ELR (cell line): Measurements from ENCODE around the gene ATP2A3.
A peak's percentile ranks its signal among the peaks of the same experiment; 100 is the strongest.

Source experiments
- DNase-seq: peaks from one replicate; pipeline ENCODE4 v3.0.0-alpha.2; 2015; ENCODE audit warnings: low read depth

The ATP2A3 gene

DNA sequence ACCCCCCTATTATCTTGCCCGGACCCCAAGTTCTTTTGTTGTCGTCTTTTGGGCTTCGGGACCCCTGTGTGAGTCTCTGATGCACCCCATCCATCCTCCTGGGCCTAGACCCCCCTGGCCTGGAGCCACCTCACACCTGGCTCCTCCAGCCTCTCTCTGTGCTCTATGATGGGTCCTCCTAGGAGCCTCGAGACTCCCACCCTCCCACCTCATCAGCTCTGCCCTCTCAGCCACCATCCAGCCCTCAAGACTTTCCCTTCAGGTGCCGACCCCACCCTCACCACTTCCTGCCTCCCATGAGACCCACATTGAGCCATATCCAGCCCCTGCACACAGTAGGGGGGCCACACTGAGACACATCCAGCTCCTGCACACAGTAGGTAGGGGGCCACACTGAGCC, 8.7 kb upstream of the ATP2A3 start:
- DNase-seq, result no peak

DNA sequence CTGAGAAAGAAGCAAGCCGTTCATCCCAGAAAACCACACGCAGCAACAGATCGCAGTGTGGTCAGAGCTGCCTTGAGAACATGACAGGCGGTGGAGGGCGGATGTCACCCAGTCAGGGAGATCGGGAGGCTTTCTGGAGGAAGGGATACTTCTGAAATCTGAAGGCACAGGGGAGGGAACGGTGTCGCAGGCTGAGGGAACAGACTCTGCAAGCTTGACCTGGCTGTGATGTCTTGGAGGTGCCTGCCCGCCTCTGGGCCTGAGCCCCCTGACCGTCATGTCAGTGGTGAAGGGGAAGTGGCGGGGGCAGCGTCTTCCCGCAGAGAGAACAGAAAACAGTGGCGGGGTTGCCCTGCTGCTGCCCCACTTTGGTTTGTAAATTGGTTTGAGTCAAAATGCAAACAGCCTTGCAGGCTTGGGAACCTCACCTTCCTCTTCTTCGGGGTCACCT, 8.1 kb upstream of the ATP2A3 start:
- no peak for DNase-seq

DNA sequence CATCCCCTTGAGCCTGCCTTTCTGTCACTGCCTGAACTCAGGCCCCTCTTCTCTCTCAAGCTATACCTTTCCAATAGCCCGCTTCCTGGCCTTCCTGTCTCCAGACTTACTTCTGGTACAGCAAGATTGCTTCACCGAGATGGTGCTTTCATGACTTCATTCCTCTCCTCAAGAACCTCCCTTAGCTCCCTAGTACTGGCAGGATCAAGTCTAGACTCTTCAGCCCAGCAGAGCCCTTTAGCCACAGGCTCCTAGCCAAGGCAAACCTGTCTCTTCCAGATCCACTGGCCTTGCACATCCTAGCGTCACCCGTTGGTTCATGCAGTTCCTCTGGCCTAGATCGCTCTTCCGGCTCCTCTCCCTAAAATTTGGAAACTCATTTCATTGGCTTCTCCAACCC, 6.4 kb upstream of the ATP2A3 start:
- DNase-seq, result no peak

DNA sequence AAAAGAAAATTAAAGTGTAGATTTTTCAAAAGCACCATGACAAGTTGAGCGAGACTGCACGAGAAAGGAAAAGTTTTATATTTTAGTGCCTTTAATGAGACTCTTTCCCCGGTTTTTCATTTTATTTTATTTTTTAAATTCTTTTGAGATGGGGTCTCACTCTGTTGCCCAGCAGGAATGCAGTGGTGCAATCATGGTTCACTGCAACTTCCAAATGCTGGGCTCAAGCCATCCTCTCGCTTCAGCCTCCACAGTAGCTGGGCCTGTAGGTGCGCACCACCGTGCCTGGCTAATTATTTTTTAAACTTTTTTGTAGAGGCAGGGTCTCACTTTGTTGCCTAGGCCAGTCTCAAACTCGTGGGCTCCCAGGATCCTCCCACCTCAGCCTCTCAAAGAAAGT, 5.7 kb upstream of the ATP2A3 start:
- no peak for DNase-seq

GRCh38 chr17:3968886-3969524, 4.8 kb upstream of the ATP2A3 start:
- no peak for DNase-seq

- DNase-seq, result no peak
Observed at GRCh38 chr17:3968015-3968414, 3.8 kb upstream of the ATP2A3 start.

GRCh38 chr17:3966720-3967363, 2.6 kb upstream of the ATP2A3 start:
- no peak for DNase-seq

DNA sequence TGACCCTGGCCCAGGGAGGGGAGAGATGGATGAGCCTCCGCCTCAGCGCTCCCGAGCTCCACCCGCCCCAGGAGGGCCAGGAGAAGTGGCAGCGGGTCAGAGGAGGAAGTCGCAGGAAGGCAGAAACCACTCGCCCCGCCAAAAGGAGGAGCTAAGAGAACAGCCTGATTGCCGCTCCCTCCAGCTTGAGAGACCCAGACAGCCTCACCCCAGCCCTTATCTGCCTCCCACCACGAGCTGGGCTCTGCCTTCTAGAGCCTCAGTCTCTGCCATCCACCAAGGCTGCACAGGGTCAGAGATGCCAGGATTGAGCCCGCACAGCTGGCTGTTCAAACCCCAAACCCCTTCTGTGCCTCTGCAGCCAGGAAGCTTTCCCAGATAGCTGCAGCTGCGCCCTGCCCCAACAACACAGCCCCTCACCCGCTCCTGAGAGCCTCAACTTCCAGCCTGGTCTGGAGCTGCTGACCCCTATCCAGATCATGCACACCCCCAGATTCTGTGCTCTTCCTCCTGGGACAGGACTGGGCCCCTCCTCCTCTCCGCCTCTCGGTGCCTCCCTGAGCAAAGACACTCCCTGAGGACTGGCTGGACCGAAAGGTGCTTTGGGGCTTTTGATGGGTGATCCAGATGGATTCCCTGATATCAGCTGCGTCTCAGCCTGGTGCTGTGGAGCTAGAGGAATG, 1.0 kb upstream of the ATP2A3 start:
- DNase-seq, result peak; percentile 69

DNA sequence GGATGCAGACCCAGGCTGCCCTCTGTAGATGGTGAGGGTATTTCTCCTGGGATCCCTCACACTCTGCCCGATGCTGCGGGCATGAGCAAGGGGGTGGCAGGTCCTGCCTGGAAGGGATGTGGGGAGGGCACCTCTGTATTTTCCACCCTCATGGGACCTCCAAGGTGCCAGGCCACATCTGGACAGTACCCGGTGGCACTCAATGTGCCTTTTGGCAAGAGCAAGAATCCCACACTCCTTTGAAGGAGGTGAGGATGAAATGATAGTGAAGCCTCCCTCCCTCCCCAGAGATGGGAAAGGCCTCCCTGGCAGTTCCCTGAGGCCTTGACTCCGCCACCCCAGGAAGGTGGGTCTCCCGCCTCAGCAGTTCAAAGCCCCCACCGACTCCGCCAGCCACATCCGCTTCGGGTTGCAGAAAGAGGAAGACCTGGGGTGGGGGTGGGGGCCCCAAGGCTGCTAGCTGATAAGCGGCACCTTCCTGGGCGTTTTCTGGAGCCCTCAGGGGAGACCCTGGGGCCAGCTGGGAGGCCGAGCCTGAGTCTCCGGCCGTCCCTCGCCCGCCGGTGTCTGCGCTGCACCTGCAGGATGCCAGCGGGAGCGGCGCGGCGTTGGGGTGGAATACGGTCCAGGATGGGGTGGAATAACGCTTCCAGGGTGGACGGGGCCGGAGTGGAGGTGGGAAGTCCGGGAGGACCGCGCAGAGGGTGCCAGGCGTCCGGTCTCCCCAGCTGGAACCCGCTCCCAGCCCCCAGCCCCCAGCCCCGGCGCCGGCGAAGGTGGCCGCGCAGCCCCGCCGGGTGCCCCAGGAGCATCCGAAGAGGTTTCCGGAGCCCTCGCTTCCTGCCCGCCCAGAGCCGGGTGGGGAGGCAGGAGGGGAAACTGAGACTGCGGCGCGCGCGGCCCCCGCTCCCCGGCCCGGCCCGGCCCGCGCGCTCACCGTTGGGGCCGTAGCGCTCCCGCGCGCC, 718 bp downstream of the ATP2A3 start:
- no peak for DNase-seq

- no peak for DNase-seq
Observed at GRCh38 chr17:3962965-3963236, 1.3 kb downstream of the ATP2A3 start.

GRCh38 chr17:3962217-3962964, 1.8 kb downstream of the ATP2A3 start:
- DNase-seq, result no peak

DNA sequence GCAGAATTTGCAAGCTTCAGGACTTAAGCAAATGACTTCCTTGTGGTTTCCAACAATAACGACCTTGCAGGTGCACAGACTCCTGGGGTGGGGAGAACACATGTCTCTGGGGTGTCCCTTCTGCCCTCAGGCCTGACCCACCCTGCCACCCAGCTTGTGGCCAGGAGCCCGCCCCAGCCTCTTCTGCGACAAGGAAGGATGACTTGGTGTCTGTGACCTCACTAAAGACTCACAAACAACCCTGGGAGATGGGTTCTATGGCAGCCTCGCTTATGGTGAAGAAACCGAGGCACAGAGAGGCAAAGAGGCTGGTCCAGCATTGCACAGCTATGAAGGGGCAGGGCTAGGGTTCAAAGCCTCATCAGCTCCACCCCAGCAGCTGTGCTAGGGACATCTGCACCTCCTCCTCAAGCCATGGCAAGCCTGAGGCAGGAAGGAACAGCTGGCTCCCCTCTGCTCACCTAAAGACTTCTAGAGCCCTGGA, 2.6 kb downstream of the ATP2A3 start:
- DNase-seq, result no peak

DNA sequence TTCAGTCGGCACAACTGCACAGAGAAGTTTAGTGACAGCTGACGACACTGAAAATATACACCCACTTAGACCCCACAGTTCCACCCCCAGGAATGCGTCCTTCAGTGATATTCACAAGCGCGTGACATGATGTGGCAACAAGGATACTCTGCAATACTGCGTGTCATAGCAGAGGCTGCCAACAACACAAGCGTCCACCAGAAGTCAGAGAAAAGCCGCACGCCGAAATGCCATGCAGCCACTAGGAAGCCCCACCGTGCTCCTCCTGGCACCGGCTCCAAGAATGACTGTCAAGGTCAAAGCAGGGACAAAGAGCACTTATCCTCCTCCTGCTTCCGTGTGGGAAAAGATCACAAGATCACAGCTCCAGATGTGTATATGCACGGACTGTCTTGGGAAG, 3.5 kb downstream of the ATP2A3 start:
- DNase-seq, result no peak

DNA sequence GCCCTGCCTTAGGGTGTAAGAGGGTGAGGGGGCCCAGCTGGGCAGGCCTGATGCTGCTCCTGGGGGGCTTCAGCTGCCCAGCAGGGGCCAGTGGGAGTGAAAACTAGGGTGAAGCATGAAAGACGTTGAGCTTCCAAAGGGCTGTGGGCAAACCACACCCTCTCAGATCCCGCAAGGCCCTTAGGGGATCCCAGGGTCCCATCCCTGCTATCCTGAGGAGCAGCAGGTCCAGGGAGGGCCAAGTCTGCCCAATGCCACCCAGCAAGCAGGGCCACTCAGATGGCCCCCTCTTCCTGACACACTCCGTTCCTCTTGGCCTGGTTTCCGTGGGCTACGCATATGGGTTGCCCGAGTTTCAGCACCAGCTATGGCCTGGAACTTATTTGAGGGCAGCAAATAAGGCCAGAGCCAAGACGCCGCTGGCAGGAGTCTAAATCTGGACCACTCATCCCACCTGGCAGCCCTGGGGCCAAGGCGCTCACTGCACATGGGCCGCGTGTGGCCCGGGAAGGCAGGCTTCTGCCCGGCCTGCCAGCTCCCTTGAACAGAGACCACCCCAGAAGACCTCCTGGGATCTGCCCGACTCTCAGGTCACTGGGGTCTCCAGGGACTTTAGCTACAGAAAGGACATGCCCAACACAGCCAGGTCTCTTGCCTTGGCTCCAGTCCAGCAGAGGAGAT, 4.2 kb downstream of the ATP2A3 start:
- no peak for DNase-seq

- DNase-seq, result peak; percentile 84
Observed at GRCh38 chr17:3959295-3959899, 4.8 kb downstream of the ATP2A3 start.

GRCh38 chr17:3957735-3958599, 6.3 kb downstream of the ATP2A3 start:
- DNase-seq, result no peak

DNA sequence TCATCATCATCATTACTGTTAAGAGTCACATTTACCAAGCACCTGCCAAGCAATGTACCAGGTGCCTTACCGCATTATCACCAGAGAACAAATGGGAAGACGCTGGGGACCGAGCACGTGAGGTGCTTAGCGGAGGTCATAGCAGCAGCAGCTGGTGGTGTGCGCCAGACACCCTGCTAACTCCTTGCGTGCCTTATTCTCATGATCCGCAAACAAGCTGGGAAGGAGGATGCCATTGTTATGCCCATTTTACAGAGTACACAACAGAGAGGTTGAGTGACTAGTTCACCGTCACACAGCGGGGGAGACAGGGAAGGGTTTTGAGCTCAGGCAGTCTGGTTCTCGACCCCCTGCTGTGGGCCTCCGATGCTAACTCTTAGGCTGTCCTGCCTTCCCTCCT, 7.3 kb downstream of the ATP2A3 start:
- DNase-seq, result no peak

DNA sequence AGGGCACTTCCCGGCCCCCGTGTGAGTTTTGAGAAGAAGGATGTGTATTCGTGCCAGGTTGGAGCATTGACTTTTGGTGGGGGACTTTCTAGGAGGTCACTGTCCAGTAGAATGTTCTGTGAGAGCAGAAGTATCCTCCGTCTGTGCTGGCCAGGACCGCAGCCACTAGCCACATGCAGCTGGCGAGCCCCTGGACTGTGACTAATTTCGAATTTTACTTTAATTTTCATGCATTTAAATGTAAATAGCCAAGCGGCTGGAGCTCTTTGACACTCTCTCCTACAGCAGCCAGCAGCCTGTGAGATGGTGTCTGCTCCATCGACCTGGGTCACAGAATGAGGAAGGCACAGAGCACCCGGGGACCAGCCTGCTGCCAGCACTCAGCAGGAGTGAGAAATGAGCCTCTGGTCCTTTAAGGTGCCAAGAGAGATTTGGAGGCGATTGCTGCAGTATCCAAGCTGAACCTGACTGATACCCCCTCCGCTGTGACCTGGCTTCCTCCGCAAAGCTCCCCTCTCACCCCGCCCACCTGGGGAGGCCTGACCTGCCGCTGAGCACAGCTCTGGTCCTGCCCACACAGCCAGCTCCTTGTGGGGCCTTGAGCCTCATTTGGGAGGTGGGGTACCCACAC, 7.8 kb downstream of the ATP2A3 start:
- no peak for DNase-seq

DNA sequence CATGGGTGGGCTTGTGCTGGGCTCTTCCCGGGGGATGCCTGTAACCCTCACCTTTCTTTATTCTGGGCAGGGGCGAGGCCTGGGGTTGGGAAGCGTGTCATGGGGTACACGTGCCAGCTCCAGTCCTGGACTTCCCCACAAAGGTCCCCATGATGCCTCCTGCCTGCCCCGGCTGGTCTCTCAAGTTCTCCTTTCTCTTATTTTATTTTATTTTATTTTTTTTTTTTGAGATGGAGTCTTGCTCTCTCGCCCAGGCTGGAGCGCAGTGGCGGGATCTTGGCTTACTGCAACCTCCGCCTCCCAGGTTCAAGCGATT, 8.6 kb downstream of the ATP2A3 start:
- DNase-seq, result no peak
